Activated CD8-positive, alpha-beta memory T cell treated with anti-CD3 and anti-CD28 coated beads, Interleukin-2, amount 50 U/mL, for 24 hours (primary cell): ENCODE data around the gene C5orf63.
"Not testable (repeated sequence)": the region's sequence is repeated elsewhere in the genome, so short reads cannot be mapped to it uniquely, and the experiment has no call there.

ENCODE experiments used
- DNase-seq: peaks from one replicate; pipeline ENCODE4 v3.0.0-alpha.2; 2020; ENCODE audit errors: extremely low read depth

Gene C5orf63

DNA sequence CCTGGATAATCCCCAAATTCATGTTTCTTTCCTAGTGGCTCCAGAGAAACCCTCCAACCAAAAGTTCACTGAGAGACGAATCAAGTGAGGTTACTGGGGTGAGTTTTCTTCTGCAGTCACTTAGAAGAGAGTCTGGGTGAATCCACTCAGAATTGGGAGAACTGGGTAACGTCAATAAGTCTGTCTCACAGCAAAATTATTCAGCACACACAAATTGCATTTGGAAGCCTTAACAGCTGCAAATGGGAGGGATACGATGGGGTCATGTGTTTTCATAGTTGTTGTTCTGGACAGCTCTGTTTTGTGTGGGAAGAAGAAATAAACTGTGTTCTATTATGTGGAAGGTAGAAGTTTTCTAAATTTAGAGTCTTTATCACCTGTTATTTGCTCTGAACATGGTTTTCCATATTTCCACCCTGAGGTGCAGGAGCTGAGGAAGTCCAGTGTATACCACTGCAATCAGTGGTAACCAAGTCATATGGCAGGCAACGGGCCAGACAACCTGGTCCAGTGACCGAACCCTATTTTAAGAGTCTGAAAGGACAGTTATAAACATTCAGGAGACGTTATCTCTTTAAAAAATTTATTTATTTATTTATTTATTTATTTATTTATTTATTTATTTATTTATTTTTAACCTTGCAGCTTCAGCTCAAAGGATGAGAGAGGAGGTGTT lies 64.9 kb downstream of the C5orf63 start:
- no peak for DNase-seq

DNA sequence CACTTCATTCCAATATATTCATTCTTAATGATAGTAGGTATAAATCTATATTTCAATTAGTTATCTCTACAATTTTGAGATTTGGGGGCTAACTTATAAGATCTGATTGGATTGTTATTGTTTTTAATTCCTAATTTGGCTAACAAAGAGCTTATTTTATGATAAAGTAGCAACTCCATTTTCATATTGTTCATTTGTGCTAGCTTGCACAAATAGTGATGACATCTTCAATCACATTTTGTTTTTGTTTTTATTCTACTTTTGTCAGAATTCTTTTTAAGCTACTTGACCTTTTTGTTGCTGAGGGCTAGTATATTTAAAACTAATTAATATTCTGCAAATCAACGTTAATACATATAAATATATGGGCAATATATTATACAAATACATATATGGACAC lies 65.8 kb downstream of the C5orf63 start:
- no peak for DNase-seq

DNA sequence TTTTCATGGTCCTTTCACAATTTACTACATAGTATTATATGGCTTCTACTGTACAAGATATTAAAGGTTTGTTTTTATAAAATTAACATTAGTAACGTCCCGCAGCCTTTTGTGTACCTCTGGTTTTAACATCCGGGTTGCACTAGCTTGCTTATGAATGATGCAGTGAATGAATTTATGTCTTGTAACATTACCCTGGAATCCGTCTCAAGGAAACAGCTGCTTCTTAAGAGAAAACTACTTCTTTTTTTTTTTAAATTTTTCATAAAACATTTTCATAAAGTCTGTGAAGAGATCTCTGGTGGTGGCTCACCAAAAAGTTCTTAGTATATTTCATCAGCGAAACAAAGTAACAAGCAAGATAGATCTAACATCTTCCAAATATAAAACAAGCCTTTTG lies 66.6 kb downstream of the C5orf63 start:
- no peak for DNase-seq

DNA sequence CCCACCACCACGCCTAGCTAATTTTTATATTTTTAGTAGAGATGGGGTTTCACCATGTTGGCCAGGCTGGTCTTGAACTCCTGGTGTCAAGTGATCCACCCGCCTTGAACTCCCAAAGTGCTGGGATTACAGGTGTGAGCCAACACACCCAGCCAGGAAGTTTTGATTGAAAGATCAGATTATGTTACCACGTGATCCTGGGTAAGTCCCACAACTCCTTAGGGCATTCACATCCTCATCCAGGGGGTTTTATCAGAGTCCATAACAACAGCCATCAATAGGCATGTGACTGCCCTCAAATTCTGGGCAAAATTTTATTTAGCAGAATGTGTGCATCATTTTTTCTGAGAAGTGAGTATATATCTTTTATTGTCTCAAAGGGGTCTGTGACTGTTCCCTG lies 68.0 kb downstream of the C5orf63 start:
- DNase-seq = not testable (repeated sequence)

DNA sequence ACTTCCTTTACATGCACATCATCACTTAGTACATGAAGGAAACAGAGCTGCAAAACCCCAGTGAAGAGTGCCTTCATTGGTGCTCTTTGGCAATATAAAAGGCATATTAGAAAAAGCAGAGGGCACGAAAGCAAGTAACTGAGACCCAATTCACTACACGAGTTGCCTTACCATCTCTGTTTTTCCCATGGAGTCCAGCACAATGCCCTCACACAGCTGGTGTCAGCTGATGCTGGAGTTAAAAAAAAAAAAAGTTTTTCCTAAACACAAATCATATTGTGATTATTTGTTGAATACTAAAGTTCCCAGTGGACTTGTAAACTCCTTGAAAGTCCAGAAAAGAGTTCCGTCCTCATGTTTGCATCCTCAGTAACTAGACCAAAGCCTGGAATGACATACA lies 68.6 kb downstream of the C5orf63 start:
- no peak for DNase-seq

DNA sequence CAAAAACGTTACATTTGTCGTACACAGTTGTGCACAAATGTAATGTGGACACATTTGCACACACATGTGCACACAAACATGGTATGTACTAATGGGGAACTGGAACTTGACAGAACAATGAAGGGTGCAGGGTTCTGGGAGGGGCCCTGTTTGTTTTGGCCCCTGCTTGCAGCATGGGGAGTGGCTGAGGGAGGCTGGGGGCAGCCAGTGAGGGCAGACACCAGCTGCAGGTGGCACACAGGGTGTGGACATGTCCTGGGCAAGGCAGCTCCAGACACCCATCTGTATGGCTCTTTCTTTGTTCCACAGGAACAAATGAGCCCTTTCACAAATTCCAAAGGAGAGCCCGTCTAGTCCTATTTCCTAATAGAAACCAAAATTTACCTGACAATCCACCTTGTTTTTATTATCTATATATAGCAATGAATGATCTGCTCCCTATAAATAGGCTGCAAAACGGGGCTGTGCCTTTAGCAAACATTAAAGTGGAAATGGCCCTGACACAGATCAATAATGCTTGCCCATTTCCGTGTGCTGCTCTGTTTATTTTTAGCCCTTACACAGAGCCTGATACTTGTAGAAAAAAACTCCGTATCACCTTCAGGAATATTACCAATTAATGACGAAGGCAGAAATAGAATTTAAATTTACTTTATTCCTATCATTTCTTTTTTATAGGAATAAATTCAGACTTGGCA lies 69.4 kb downstream of the C5orf63 start:
- no peak for DNase-seq

DNA sequence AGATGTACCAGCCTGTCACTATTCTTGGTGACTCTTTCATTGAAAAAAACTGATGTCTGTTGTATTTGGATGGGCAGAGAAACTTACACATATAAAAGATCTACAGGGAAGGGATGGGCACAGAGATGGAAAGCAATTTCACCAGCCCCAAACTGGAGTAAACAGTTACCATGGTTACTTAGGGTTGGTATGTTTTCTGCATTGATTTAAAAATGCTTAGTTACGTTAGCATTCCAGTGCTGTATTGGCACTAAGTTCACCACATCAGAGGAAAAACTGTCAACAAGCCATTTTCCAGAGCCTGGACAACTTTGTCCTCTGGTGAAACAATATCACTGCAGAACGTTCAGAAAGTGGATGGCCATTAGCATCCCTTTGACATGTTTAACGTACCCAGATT lies 70.9 kb downstream of the C5orf63 start:
- no peak for DNase-seq

DNA sequence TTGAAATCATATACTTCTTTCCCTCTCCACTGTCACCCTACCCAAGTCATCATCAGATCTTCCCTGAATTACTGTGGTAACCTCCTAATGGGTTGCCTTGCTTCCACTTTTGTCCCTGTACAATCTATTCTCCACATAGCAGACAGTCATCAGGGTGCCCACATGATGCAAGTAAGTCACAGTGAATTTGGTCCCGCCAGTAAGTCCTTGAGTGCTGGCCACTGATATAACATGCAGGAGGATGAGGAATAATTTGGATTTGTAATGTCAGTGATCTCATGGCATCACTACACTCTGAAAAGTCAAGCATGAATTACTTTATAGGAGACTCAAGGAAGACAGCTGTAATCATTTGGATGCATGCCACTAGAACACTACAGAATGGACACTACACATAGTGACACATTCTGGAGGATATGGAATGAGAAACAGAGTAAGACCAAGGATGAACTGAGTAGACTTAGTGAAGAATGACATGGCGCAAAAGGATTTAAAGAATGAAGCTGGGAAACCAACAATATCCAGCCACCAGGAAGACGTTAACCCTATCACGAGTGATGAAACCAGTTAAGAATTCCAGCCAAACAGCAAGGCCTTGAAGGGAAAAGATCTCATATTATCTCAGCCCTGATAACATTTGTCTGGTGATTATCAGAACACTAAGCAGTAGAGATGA lies 71.5 kb downstream of the C5orf63 start:
- DNase-seq = no peak
